ENCODE results near the gene PKNOX2.

The PKNOX2 gene

GRCh38 chr11:125289419-125290098 lies 125.0 kb downstream of the PKNOX2 start:
- DNase-seq = no peak

- no peak for DNase-seq
Observed at GRCh38 chr11:125290263-125290662, 125.7 kb downstream of the PKNOX2 start.

GRCh38 chr11:125292100-125292499 lies 127.5 kb downstream of the PKNOX2 start:
- no peak for DNase-seq

- DNase-seq = no peak
Observed at GRCh38 chr11:125293596-125293995, 129.0 kb downstream of the PKNOX2 start.

- no peak for DNase-seq
Observed at GRCh38 chr11:125295931-125296330, 131.4 kb downstream of the PKNOX2 start.

GRCh38 chr11:125297346-125297915 lies 132.9 kb downstream of the PKNOX2 start:
- DNase-seq = no peak

GRCh38 chr11:125299061-125299615 lies 134.6 kb downstream of the PKNOX2 start:
- no peak for DNase-seq

- DNase-seq = no peak
Observed at GRCh38 chr11:125299821-125300220, 135.3 kb downstream of the PKNOX2 start.

GRCh38 chr11:125300791-125301218 lies 136.3 kb downstream of the PKNOX2 start:
- no peak for DNase-seq

- no peak for DNase-seq
Observed at GRCh38 chr11:125301346-125301745, 136.8 kb downstream of the PKNOX2 start.

- no peak for DNase-seq
Observed at GRCh38 chr11:125303186-125303585, 138.6 kb downstream of the PKNOX2 start.

- DNase-seq = no peak
Observed at GRCh38 chr11:125303694-125304093, 139.1 kb downstream of the PKNOX2 start.

GRCh38 chr11:125304136-125304535 lies 139.6 kb downstream of the PKNOX2 start:
- no peak for DNase-seq

- DNase-seq = no peak
Observed at GRCh38 chr11:125304876-125305275, 140.3 kb downstream of the PKNOX2 start.

- DNase-seq = no peak
Observed at GRCh38 chr11:125305345-125305744, 140.8 kb downstream of the PKNOX2 start.

- DNase-seq = no peak
Observed at GRCh38 chr11:125306476-125306875, 141.9 kb downstream of the PKNOX2 start.

GRCh38 chr11:125308246-125308645 lies 143.7 kb downstream of the PKNOX2 start:
- no peak for DNase-seq

- DNase-seq = no peak
Observed at GRCh38 chr11:125312391-125312790, 147.8 kb downstream of the PKNOX2 start.

GRCh38 chr11:125312812-125313211 lies 148.3 kb downstream of the PKNOX2 start:
- no peak for DNase-seq

GRCh38 chr11:125313271-125314219 lies 149.0 kb downstream of the PKNOX2 start:
- DNase-seq = no peak

- DNase-seq = no peak
Observed at GRCh38 chr11:125314276-125315078, 149.9 kb downstream of the PKNOX2 start.

- DNase-seq = no peak
Observed at GRCh38 chr11:125315079-125315740, 150.7 kb downstream of the PKNOX2 start.

Data from stimulated activated CD4-positive, alpha-beta T cell treated with anti-CD3 and anti-CD28 coated beads, Interleukin-2, amount 100 ng/mL, for 24 hours (primary cell).